H1 (cell line): ENCODE data around the gene BCAS3. TPM values are rescaled to one million over a fixed set of nuclear protein-coding genes. Genes with fewer than 3 reads are reported as not detected.

ENCODE experiments used
- CTCF ChIA-PET: fragments of 300-600 bp; sonication (Branson Sonifier 250); formaldehyde crosslinking; loops from one replicate; lab custom pipeline; 2021; ENCODE audit not compliant: partially characterized antibody; lab: Charles Lee
- POLR2A ChIA-PET: fragments of 300-600 bp; sonication (Branson Sonifier 250); formaldehyde crosslinking; loops from one replicate; lab custom pipeline; 2021; ENCODE audit warnings: inconsistent platforms; ENCODE audit not compliant: partially characterized antibody; lab: Charles Lee
- DNase-seq, 2 experiments: peaks; one replicate each; pipeline versions ENCODE4 v3.0.0 to v3.0.0-alpha.2; 2010 to 2022; ENCODE audit warnings: low spot score in 2 of 2, low read depth in 1 of 2, mixed read lengths in 1 of 2
- FAIRE-seq: peaks from 2 replicates; lab custom pipeline; 2011; peaks lifted over from hg19 to GRCh38; lab: Jason Lieb, UNC
- H2AFZ ChIP-seq: 2 replicates; pipeline ENCODE4 v1.8.1; 2012; ENCODE audit warnings: low read length, inconsistent platforms
- H2AK5ac ChIP-seq: 2 replicates; pipeline ENCODE4 v1.6.1; 2013; ENCODE audit warnings: low read depth, low read length
- H2BK120ac ChIP-seq: replicated peaks from 2 replicates; pipeline ENCODE3; 2013; ENCODE audit warnings: low read depth, low read length, inconsistent platforms
- H2BK12ac ChIP-seq: 2 replicates; pipeline ENCODE4 v1.6.1; 2013; ENCODE audit warnings: low read depth, low read length
- H2BK15ac ChIP-seq: 2 replicates; pipeline ENCODE4 v1.6.1; 2013; ENCODE audit warnings: low read length
- H2BK20ac ChIP-seq: 2 replicates; pipeline ENCODE4 v1.6.1; 2013; ENCODE audit warnings: low read length
- H2BK5ac ChIP-seq: 2 replicates; pipeline ENCODE4 v1.6.1; 2013; ENCODE audit warnings: low read depth, low read length
- H3K14ac ChIP-seq: 2 replicates; pipeline ENCODE4 v1.6.1; 2013; ENCODE audit warnings: inconsistent platforms; ENCODE audit not compliant: insufficient read length
- H3K18ac ChIP-seq: 2 replicates; pipeline ENCODE4 v1.6.1; 2013; ENCODE audit warnings: low read length; ENCODE audit errors: extremely low read depth
- H3K23ac ChIP-seq: 2 replicates; pipeline ENCODE4 v1.6.1; 2013; ENCODE audit warnings: inconsistent platforms; ENCODE audit not compliant: insufficient read length
- H3K23me2 ChIP-seq: 2 replicates; pipeline ENCODE4 v1.6.1; 2013; ENCODE audit warnings: low read depth, low read length
- H3K27ac ChIP-seq: 2 replicates; pipeline ENCODE4 v1.6.1; 2011; ENCODE audit warnings: low read depth, low read length, inconsistent platforms
- H3K27me3 ChIP-seq, 4 experiments: replicated peaks in 1 of 4; 1 replicate in 1 of 4; 2 replicates in 3 of 4; pipeline versions ENCODE4 v1.6.1 to v1.8.1; 2011 to 2013; ENCODE audit warnings: low read length in 3 of 4, mild to moderate bottlenecking in 3 of 4, inconsistent platforms in 2 of 4, mixed read lengths in 2 of 4, moderate library complexity in 1 of 4; ENCODE audit not compliant: control insufficient read depth in 3 of 4, insufficient read depth in 3 of 4; ENCODE audit errors: extremely low read depth in 1 of 4
- H3K36me3 ChIP-seq, 4 experiments: 2 replicates each; pipeline versions ENCODE4 v1.6.1 to v1.8.1; 2011 to 2013; ENCODE audit warnings: mild to moderate bottlenecking in 4 of 4, low read length in 3 of 4, moderate library complexity in 2 of 4, control low read depth in 1 of 4, inconsistent platforms in 1 of 4; ENCODE audit not compliant: insufficient read depth in 4 of 4, control insufficient read depth in 2 of 4
- H3K4ac ChIP-seq: replicated peaks from 2 replicates; pipeline ENCODE3; 2013; ENCODE audit warnings: low read length, low read depth, mixed read lengths, inconsistent platforms; ENCODE audit not compliant: insufficient read length
- H3K4me1 ChIP-seq, 4 experiments: replicated peaks in 1 of 4; 1 replicate in 1 of 4; 2 replicates in 3 of 4; pipeline versions ENCODE4 v1.6.1 to v1.8.1; 2011 to 2013; ENCODE audit warnings: low read length in 3 of 4, inconsistent platforms in 2 of 4, mixed read lengths in 1 of 4; ENCODE audit not compliant: insufficient read depth in 4 of 4, control insufficient read depth in 3 of 4
- H3K4me2 ChIP-seq, 2 experiments: 2 replicates each; pipeline versions ENCODE4 v1.6.1 to v1.8.1; 2011 to 2013; ENCODE audit warnings: low read depth in 2 of 2, low read length in 2 of 2, control low read depth in 1 of 2, inconsistent platforms in 1 of 2, mild to moderate bottlenecking in 1 of 2; ENCODE audit not compliant: insufficient read depth in 1 of 2
- H3K4me3 ChIP-seq, 4 experiments: fragments of 200-600, 300-600 bp in 1 of 4; sonication (generic), shearing (Covaris generic), sonication (Bioruptor Twin) in 1 of 4; 2 replicates each; pipeline versions ENCODE4 v1.5.1 to v1.8.1; 2011 to 2016; ENCODE audit warnings: low read length in 4 of 4, low read depth in 3 of 4, control low read depth in 2 of 4, inconsistent platforms in 2 of 4, mild to moderate bottlenecking in 2 of 4, mixed read lengths in 1 of 4, moderate library complexity in 1 of 4; ENCODE audit not compliant: insufficient read depth in 2 of 4; ENCODE audit errors: extremely low read depth in 1 of 4
- H3K56ac ChIP-seq: replicated peaks from 2 replicates; pipeline ENCODE3; 2013; ENCODE audit warnings: low read depth, mild to moderate bottlenecking, mixed read lengths, low read length, inconsistent platforms; ENCODE audit not compliant: insufficient read length
- H3K79me1 ChIP-seq: 2 replicates; pipeline ENCODE4 v1.6.1; 2013; ENCODE audit warnings: low read depth, low read length, control low read depth
- H3K79me2 ChIP-seq, 2 experiments: 2 replicates each; pipeline versions ENCODE4 v1.6.1 to v1.8.1; 2012 to 2013; ENCODE audit warnings: low read length in 2 of 2, mild to moderate bottlenecking in 2 of 2, inconsistent platforms in 1 of 2; ENCODE audit not compliant: insufficient read depth in 2 of 2, control insufficient read depth in 1 of 2
- H3K9ac ChIP-seq, 4 experiments: replicated peaks in 1 of 4; 1 replicate in 1 of 4; 2 replicates in 3 of 4; pipeline versions ENCODE4 v1.6.1 to v1.8.1; 2011 to 2013; ENCODE audit warnings: low read depth in 3 of 4, low read length in 3 of 4, control low read depth in 2 of 4, mild to moderate bottlenecking in 2 of 4, moderate library complexity in 2 of 4, inconsistent platforms in 1 of 4; ENCODE audit errors: extremely low read depth in 1 of 4
- H3K9me3 ChIP-seq, 2 experiments: 2 replicates each; pipeline versions ENCODE4 v1.6.1 to v1.8.1; 2012 to 2013; ENCODE audit warnings: mild to moderate bottlenecking in 2 of 2, moderate library complexity in 2 of 2, control low read depth in 1 of 2, inconsistent platforms in 1 of 2, low read depth in 1 of 2, low read length in 1 of 2, mixed read lengths in 1 of 2; ENCODE audit not compliant: insufficient read depth in 2 of 2
- H4K20me1 ChIP-seq, 2 experiments: replicated peaks in 1 of 2; 2 replicates each; pipeline versions ENCODE3 to v1.8.1; 2011 to 2013; ENCODE audit warnings: inconsistent platforms in 2 of 2, low read length in 2 of 2, mild to moderate bottlenecking in 1 of 2; ENCODE audit not compliant: insufficient read depth in 2 of 2, control insufficient read depth in 1 of 2
- H4K5ac ChIP-seq: 2 replicates; pipeline ENCODE4 v1.6.1; 2013; ENCODE audit warnings: low read length, low read depth, mixed read lengths, inconsistent platforms; ENCODE audit not compliant: insufficient read length
- H4K8ac ChIP-seq: 2 replicates; pipeline ENCODE4 v1.8.0; 2013; ENCODE audit warnings: mild to moderate bottlenecking, moderate library complexity, low read length, inconsistent platforms; ENCODE audit not compliant: insufficient read depth; ENCODE audit errors: extremely low read depth
- H4K91ac ChIP-seq: replicated peaks from 2 replicates; pipeline ENCODE3; 2013; ENCODE audit warnings: low read length, mixed read lengths, inconsistent platforms; ENCODE audit not compliant: insufficient read length
- CHD1 ChIP-seq: IDR thresholded peaks from 2 replicates; pipeline ENCODE4 v1.6.1; 2012; ENCODE audit warnings: low read depth, low read length, improper control_type of control experiment
- JUND ChIP-seq: IDR thresholded peaks from 2 replicates; pipeline ENCODE4 v1.6.1; 2011; ENCODE audit warnings: mild to moderate bottlenecking, improper control_type of control experiment, low read length
- KDM1A ChIP-seq: fragments of 200-600, 300-600 bp; sonication (generic); IDR thresholded peaks from 2 replicates; pipeline ENCODE4 v1.7.1; 2016; ENCODE audit warnings: mild to moderate bottlenecking, low read length, borderline replicate concordance
- SP1 ChIP-seq: IDR thresholded peaks from 2 replicates; pipeline ENCODE4 v1.6.1; 2011; ENCODE audit warnings: low read depth, low read length
- whole genome bisulfite sequencing, 2 experiments: shearing (Covaris generic) in 1 of 2; methylation state at CpG; one replicate each; pipeline versions ENCODE4 v1.1.6 to v1.1.7; 2013 to 2015; ENCODE audit warnings: low lambda C conversion rate in 2 of 2, mixed read lengths in 2 of 2, inconsistent platforms in 1 of 2, low coverage in 1 of 2, missing lambda C conversion rate in 1 of 2; ENCODE audit not compliant: insufficient replicate concordance in 2 of 2, insufficient coverage in 1 of 2, insufficient read length in 1 of 2; ENCODE audit errors: extremely low coverage in 1 of 2, missing lambda C conversion rate in 1 of 2; 5-methylcytosine and 5-hydroxymethylcytosine counted together
- polyA plus RNA-seq, 7 experiments: library from polyadenylated mRNA; depleted of rRNA in 3 of 7; stranded (reverse) in 5 of 7; unstranded in 2 of 7; fragments of >200 nt in 5 of 7; fragments of 200-250 nt in 2 of 7; gene quantifications; 1 replicate in 5 of 7; 2 replicates in 1 of 7; 4 replicates in 1 of 7; pipeline versions ENCODE4 v1.2.1 to v1.2.3, GENCODE V29; 2011 to 2013; ENCODE audit warnings: missing spikeins in 2 of 7, mixed read lengths in 2 of 7
- total RNA-seq: library from RNA; stranded (reverse); fragmentation: NEBNext Ultra II Directional; extraction: Animal tissue kit (Norgen Biotek cat#: 25700); gene quantifications from 2 replicates; pipeline ENCODE4 v1.2.1, GENCODE V29; 2021

Gene BCAS3
- total and polyA plus RNA-seq, 2 of the 8 experiments (the other 6 are each of a cell fraction or from before 2014, with no cell fraction given), result 9.9 to 13.3 TPM

GRCh38 chr17:61282377-61282776, 604.7 kb downstream of the BCAS3 start:
- Histone ChIP-seq H3K4me2 (no peak overlapping the region), H3K4me3 (no peak overlapping the region), H2AFZ (no peak overlapping the region), H2AK5ac (no peak overlapping the region), H3K27ac (no peak overlapping the region), H3K23me2 (no peaks in the 10 kb centered on the region), H3K56ac (no peak overlapping the region), H3K4ac (no peak overlapping the region), H4K5ac (no peak overlapping the region), H3K18ac (no peak overlapping the region), H3K79me2 (no peaks in the 10 kb centered on the region), H3K27me3 (no peaks in the 10 kb centered on the region), H2BK20ac (no peak overlapping the region), H3K79me1 (no peaks in the 10 kb centered on the region), H2BK15ac (no peak overlapping the region), H3K9me3 (no peaks in the 10 kb centered on the region), H4K91ac (no peak overlapping the region), H2BK5ac (no peak overlapping the region), H3K23ac (no peak overlapping the region), H2BK120ac (no peak overlapping the region), H3K36me3 (no peaks in the 10 kb centered on the region), H2BK12ac (no peak overlapping the region), H3K9ac (no peak overlapping the region), H3K4me1 (peaks cover 9 to 15% (median 11%) of the 10 kb centered on the region in 4 experiments; a peak in 4 of 7 replicates), H4K8ac (no peak overlapping the region), H3K14ac (no peak overlapping the region), H4K20me1 (no peaks in the 10 kb centered on the region)
- FAIRE-seq, result no peak
- WGBS, 2 experiments, result 91% methylated on average over 3 of the region's 3 CpGs; no CpG with 5 or more reads in 1 of the 2 experiments
- POLR2A ChIA-PET, result no interaction called here
- DNase-seq, result no peak
- CTCF ChIA-PET, result no interaction called here
- TF ChIP-seq SP1 (no peak), JUND (no peak), KDM1A (no peak), CHD1 (no peak)
